HUES48 (cell line): ENCODE results near the gene BMX.

Source experiments
- H3K27ac ChIP-seq: one replicate; pipeline ENCODE4 v1.7.0; 2013; ENCODE audit warnings: low read depth, low read length, inconsistent platforms
- H3K27me3 ChIP-seq: 2 replicates; pipeline ENCODE4 v1.6.1; 2013; ENCODE audit warnings: mild to moderate bottlenecking, low read length; ENCODE audit not compliant: control insufficient read depth, insufficient read depth
- H3K36me3 ChIP-seq: 2 replicates; pipeline ENCODE4 v1.6.1; 2013; ENCODE audit warnings: low read length; ENCODE audit not compliant: control insufficient read depth, insufficient read depth
- H3K4me1 ChIP-seq: 2 replicates; pipeline ENCODE4 v1.6.1; 2013; ENCODE audit warnings: mild to moderate bottlenecking, low read length; ENCODE audit not compliant: control insufficient read depth, insufficient read depth
- H3K4me3 ChIP-seq: 2 replicates; pipeline ENCODE4 v1.5.1; 2013; ENCODE audit warnings: mild to moderate bottlenecking, low read depth, low read length
- H3K9ac ChIP-seq: 2 replicates; pipeline ENCODE4 v1.6.1; 2013; ENCODE audit warnings: mild to moderate bottlenecking, low read depth, low read length, moderate library complexity
- H3K9me3 ChIP-seq: 2 replicates; pipeline ENCODE4 v1.6.1; 2013; ENCODE audit warnings: low read length; ENCODE audit not compliant: control insufficient read depth, insufficient read depth

BMX gene

DNA sequence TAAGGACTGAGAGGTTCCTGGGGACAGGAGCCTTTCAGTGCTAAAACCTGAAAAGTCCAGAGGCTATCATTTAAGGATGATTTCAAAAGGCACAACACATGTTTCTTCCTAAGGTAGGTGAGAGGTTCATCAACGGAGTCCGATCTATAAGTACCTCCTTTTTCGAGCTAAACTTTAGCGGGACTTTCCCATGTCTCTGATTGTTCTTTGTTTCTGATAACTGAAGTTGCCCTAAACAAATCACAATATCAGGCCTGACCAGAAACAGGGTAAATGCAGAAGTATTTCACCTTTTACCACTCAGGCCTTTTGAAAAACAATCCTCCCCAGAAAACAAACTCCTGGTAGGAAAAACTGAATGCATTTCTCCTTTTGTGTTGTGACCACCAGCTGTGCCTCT is 25.1 kb upstream of the BMX start:
- Histone ChIP-seq H3K36me3 (peaks cover 5% of the 10 kb centered on the region), H3K4me1 (peaks cover 16% of the 10 kb centered on the region), H3K27ac (peak overlapping the region; percentile 73), H3K27me3 (no peaks in the 10 kb centered on the region; the same call in 1 of the 2 replicates), H3K9me3 (no peaks in the 10 kb centered on the region), H3K9ac (peak overlapping the region; percentile 41; the same call in 1 of the 2 replicates), H3K4me3 (0 out of 2 replicates have a peak overlapping the region, but pooled peaks have one; percentile 5)

DNA sequence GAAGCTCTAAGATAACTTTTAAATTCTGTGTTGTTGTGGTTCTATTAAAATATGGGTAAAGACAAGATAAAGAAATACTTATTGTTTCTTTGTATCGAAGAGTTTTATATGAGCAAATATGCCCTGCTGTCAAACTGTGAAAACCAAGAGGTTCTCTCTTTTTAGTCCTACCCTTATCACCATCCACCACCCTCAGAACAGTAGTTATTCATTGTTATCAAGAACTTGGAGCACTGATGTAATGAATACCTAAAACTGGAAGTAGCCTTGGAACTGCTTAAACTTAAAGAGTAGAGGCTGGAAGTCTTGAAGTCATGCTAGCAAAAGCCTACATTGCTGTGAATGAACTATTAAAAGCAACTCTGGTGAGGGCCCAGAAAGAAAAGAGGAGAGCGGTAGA is 16.7 kb upstream of the BMX start:
- Histone ChIP-seq H3K4me3 (no peak overlapping the region), H3K9ac (no peak overlapping the region), H3K27ac (no peak overlapping the region), H3K27me3 (peaks cover 3% of the 10 kb centered on the region; the same call in 1 of the 2 replicates), H3K9me3 (no peaks in the 10 kb centered on the region), H3K4me1 (no peaks in the 10 kb centered on the region), H3K36me3 (no peaks in the 10 kb centered on the region; the same call in 1 of the 2 replicates)

DNA sequence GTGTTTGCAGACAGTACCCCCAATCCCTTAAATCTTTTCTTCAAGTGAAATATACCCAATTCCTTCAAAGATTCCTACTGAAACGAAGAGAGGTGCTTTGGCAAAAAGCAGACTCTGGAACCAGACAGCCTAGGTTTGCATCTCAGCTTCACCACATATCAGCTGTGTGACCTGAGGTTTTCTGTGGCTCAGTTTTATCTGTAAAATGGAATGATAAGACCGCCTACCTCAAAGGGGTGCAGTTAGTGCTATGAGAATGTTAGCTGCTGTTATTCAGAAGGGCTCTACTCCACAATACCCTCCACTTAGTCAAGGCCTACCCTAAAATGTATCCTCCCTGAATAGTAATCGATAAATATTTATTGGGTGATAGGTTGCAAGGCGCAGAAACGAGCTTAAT is 8.1 kb upstream of the BMX start:
- H3K36me3 ChIP-seq = no peaks in the 10 kb centered on the region; the same call in 1 of the 2 replicates
- H3K4me1 ChIP-seq = peaks cover 18% of the 10 kb centered on the region
- peaks cover 9% of the 10 kb centered on the region for H3K27me3 ChIP-seq
- no peaks in the 10 kb centered on the region for H3K9me3 ChIP-seq
- peak overlapping the region; percentile 48 for H3K27ac ChIP-seq
- peak overlapping the region; percentile 72 for H3K4me3 ChIP-seq
- H3K9ac ChIP-seq = peak overlapping the region; percentile 47

DNA sequence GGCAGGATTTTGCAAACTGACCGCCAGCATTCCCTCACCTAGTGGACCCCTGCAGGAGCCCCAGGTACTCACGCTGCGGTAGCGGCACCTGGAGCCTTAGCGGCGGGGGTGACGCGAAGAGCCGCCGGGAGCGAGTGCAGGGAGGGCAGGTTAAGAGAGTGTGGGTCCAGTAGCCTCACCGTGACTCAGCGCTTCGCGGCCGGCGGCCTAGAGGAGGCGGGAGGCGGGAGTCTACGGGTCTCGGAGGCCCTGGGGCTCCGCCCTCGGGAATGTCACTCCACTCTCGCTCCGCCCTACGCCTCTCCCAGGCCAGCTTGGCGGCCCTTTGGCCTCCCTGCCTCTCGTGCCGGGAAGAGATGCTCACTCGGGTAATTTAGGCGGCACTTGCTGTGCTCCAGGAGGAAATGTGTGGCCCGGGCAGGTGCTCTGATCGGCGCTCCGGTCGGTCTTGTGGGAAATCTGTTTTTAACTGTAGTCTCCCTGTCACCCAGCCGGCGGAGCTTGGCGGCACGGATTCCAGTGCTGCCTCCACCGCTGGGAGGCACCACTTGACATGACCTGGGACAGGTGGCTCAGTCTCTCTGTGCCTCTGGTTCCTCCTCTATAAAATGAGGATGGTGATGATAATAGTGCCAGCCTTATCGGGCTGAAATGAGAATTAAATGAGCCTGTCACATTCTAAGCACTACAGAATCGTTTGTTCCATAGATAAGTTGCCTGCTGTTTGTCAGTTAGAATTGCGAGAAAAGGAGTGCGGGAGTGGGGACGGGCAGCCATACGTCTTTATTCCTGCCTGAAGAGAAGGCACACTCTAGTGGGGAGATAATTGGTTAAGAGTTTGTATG is 7.3 kb upstream of the BMX start, which contains the start of gene PIR:
Gene PIR, minus strand, starts transcription at position 216 of the 845 bp plus-strand sequence. CDS start 2,076 bp downstream, outside the sequence.
- peak within 1 kb of the TSS; percentile 50 for H3K9ac ChIP-seq
- peak within 1 kb of the TSS; percentile 72 for H3K4me3 ChIP-seq
- peak within 1 kb of the TSS; percentile 72 for H3K27ac ChIP-seq

DNA sequence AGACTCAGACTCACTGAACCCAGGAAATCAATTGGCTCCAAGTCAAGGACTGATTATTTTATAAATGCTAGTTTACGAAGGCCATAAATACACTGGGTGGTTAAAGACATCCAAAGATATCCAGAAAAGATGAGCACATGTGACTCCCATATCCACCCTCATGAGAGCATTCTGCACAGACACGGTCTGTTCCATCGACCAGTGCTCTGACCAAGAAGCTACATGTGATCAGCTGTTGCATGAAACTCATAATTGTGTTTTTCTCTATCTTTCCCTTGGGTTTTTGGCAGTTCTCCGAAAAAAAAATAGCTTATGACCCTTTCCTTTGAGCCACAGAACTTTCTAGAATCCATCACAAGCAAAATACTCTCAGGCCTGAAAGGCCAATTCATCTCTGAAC is 4.8 kb upstream of the BMX start:
- Histone ChIP-seq H3K36me3 (no peaks in the 10 kb centered on the region; the same call in 1 of the 2 replicates), H3K27me3 (peaks cover 9% of the 10 kb centered on the region), H3K4me1 (peaks cover 18% of the 10 kb centered on the region), H3K9ac (no peak overlapping the region), H3K27ac (no peak overlapping the region), H3K9me3 (no peaks in the 10 kb centered on the region), H3K4me3 (no peak overlapping the region)

More for the DNA sequence above, 7.3 kb upstream of the BMX start, which contains the start of gene PIR:
- H3K9me3 ChIP-seq = no peaks in the 10 kb centered on the region
- H3K36me3 ChIP-seq = no peaks in the 10 kb centered on the region; the same call in 1 of the 2 replicates
- H3K27me3 ChIP-seq = peaks cover 9% of the 10 kb centered on the region
- H3K4me1 ChIP-seq = peaks cover 18% of the 10 kb centered on the region

DNA sequence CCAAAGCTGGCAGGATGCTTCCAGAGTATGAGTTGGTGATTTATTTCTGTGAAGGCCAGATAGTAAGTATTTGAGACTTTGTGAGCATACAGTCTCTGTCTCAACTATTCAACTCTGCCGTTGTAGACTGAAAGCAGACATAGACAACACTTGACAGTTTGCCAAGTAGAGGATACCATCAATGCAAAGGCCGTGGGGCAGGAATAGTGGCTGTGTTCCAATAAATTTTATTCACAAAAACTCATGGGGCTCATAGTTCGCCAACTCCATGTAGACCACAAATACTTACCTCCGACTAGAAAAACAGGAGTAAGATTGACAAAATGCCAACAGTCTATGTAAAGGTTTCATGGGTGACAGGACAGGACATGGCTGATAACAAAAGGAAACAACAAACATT is 3.8 kb upstream of the BMX start:
- peaks cover 16% of the 10 kb centered on the region for H3K4me1 ChIP-seq
- H3K36me3 ChIP-seq = no peaks in the 10 kb centered on the region
- peaks cover 9% of the 10 kb centered on the region for H3K27me3 ChIP-seq
- H3K27ac ChIP-seq = no peak overlapping the region
- H3K9ac ChIP-seq = no peak overlapping the region
- H3K9me3 ChIP-seq = no peaks in the 10 kb centered on the region
- H3K4me3 ChIP-seq = no peak overlapping the region

DNA sequence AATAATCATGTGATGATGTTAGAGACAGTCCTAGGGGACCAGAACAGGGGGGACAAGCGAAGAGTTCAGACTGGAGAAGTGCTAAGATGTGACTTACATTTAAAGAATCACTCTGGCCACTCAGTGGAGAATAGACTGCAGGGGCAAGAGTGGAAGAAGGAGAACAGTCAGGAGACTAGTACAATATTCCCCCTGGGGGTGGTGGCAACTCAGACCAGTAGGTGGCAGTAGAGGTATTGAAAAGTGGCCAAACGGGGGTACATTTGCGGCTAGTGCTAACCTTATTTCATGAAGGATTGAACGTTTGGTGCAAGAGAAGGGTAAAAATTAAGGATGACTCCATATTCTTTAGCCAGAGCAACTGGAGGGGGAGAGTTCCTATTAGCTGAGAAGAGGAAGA is 2.7 kb upstream of the BMX start:
- no peaks in the 10 kb centered on the region for H3K9me3 ChIP-seq
- H3K9ac ChIP-seq = no peak overlapping the region
- no peaks in the 10 kb centered on the region for H3K36me3 ChIP-seq
- H3K27me3 ChIP-seq = peaks cover 9% of the 10 kb centered on the region; the same call in 1 of the 2 replicates
- no peak overlapping the region for H3K4me3 ChIP-seq
- H3K27ac ChIP-seq = no peak overlapping the region
- H3K4me1 ChIP-seq = peaks cover 6% of the 10 kb centered on the region

DNA sequence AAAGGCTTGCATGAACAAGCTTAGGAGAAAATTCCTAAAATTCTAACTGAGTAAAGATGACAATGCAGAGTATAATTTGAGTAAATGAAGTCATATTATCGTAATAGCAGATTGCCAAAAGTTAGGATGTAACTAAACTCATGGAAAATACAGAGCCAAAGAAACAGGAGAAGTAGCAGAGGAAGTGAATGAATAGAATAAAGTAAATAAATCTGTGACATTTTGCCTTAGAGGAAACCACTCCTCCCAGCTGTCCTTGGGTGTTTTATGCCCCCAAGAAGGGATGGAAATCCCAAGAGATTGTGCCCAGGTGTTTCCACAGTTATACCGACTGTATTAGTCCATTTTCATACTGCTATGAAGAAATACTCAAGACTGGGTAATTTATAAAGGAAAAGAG is 1.9 kb upstream of the BMX start:
- Histone ChIP-seq H3K36me3 (no peaks in the 10 kb centered on the region), H3K4me1 (peaks cover 3% of the 10 kb centered on the region; the same call in 1 of the 2 replicates), H3K9ac (no peak overlapping the region), H3K27ac (no peak overlapping the region), H3K9me3 (no peaks in the 10 kb centered on the region), H3K27me3 (peaks cover 9% of the 10 kb centered on the region; the same call in 1 of the 2 replicates), H3K4me3 (no peak overlapping the region)

DNA sequence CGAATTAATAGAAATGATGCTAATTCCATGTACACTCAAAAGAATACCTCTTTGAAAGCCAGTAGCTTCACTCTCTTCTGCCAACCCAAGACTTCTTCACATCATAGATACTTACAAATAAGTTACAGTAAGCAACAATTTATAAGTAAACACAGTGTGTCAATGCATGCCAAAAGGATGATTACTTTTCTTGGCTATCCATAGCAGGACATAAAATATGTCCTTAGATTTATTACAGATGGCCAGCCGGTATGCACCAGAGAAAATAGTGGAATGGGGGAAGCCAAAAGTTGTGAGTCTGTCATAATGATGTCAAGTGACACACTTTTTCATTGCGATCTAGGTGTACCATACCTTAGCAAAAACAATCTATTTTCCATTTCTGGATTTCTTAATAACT is 631 bp upstream of the BMX start:
- Histone ChIP-seq H3K27ac (no peak overlapping the region), H3K36me3 (no peaks in the 10 kb centered on the region), H3K27me3 (peaks cover 6% of the 10 kb centered on the region; the same call in 1 of the 2 replicates), H3K9ac (no peak overlapping the region), H3K4me1 (peaks cover 5% of the 10 kb centered on the region), H3K4me3 (no peak overlapping the region), H3K9me3 (no peaks in the 10 kb centered on the region)

DNA sequence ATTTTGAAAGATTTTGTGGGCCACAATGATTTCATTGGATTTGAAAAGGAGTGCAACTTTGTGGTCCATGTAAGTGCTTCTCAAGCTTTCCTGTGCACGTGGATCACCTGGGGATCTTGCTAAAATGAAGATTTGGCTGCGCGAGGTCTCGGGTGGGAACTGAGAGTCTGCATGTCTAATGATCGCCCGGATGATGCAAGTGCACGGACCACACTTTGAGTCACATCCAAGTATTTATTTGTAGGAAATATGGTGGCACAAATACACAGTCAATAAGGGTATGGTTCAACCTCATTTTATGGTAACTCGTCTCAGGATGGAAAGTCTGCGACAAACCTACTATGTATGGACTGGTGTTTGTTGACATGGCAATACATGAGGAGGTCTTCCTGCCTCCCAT is 899 bp downstream of the BMX start:
- no peaks in the 10 kb centered on the region for H3K36me3 ChIP-seq
- peaks cover 11% of the 10 kb centered on the region for H3K27me3 ChIP-seq
- H3K9me3 ChIP-seq = no peaks in the 10 kb centered on the region
- no peak overlapping the region for H3K9ac ChIP-seq
- H3K4me3 ChIP-seq = no peak overlapping the region
- no peak overlapping the region for H3K27ac ChIP-seq
- H3K4me1 ChIP-seq = peaks cover 9% of the 10 kb centered on the region

DNA sequence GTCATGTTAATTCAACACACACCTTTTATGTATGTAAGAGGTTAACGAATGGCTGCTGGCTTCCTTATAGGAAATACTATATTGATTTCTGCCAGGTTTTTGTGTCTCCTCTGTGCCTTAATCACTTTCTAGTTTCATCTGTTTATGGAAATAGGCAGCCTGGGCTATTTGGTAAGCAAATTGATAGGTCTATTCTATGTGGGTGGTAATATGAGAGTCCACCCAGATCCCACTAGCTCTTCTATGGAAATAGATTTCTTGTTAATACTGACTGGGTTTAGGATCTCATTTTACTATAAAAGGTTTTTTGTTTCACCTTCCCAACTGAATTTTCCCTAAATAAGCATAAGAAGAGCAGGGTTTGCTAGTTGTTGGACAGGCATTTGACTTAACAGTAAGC is 4.1 kb downstream of the BMX start:
- Histone ChIP-seq H3K4me1 (peaks cover 9% of the 10 kb centered on the region), H3K9me3 (no peaks in the 10 kb centered on the region), H3K4me3 (no peak overlapping the region), H3K36me3 (no peaks in the 10 kb centered on the region), H3K27me3 (peaks cover 16% of the 10 kb centered on the region), H3K27ac (no peak overlapping the region), H3K9ac (no peak overlapping the region)
